Body of pancreas (tissue), 4 donors: Measurements from ENCODE around the gene SLC22A23. TPM values are rescaled to one million over a fixed set of nuclear protein-coding genes. Genes with fewer than 3 reads are reported as not detected.

Experiments used
- ATAC-seq: fragments of 150-250 bp; one replicate; pipeline ENCODE4 v1.9.1; 2016
- DNase-seq, 4 donors: peaks; one replicate each; pipeline ENCODE4 v3.0.0-alpha.2; 2019
- H3K27ac ChIP-seq, 4 donors: fragments of 200-600 bp; sonication (generic); 1 replicate in 3 of 4; 2 replicates in 1 of 4; pipeline versions ENCODE4 v1.5.1 to v1.6.1; 2016 to 2019; ENCODE audit warnings: mild to moderate bottlenecking in 1 of 4, mixed read lengths in 1 of 4, moderate library complexity in 1 of 4
- H3K27me3 ChIP-seq, 2 donors: fragments of 200-600 bp; sonication (generic); one replicate each; pipeline ENCODE4 v1.6.0; 2016; ENCODE audit warnings: mild to moderate bottlenecking in 1 of 2
- H3K36me3 ChIP-seq, 2 donors: fragments of 200-600 bp; sonication (generic); replicated peaks in 1 of 2; 2 replicates each; pipeline ENCODE4 v1.5.1; 2016; ENCODE audit warnings: low read depth in 2 of 2; ENCODE audit not compliant: insufficient read depth in 1 of 2
- H3K4me1 ChIP-seq: fragments of 200-600 bp; sonication (generic); one replicate; pipeline ENCODE4 v1.6.0; 2016
- H3K4me3 ChIP-seq, 2 donors: fragments of 200-600 bp; sonication (generic); 1 replicate in 1 of 2; 2 replicates in 1 of 2; pipeline ENCODE4 v1.5.1; 2016 to 2019
- H3K9me3 ChIP-seq, 3 donors: fragments of 200-600 bp; sonication (generic); 1 replicate in 2 of 3; 2 replicates in 1 of 3; pipeline ENCODE4 v1.5.1; 2016
- CTCF ChIP-seq, 7 experiments: fragments of 450-650 bp in 4 of 7; fragments of 200-600 bp in 3 of 7; sonication (generic) in 3 of 7; IDR thresholded peaks; one replicate each; pipeline ENCODE4 v1.5.1; 2016 to 2019; ENCODE audit warnings: antibody characterized with exemption in 7 of 7
- POLR2A ChIP-seq, 3 donors: fragments of 450-650 bp; IDR thresholded peaks; one replicate each; pipeline ENCODE4 v1.6.1; 2016; ENCODE audit warnings: antibody characterized with exemption in 3 of 3, mild to moderate bottlenecking in 2 of 3
- WGBS, 2 donors: methylation state at CpG; one replicate each; pipeline ENCODE4 v1.1.5; 2017; 5-methylcytosine and 5-hydroxymethylcytosine counted together
- intact Hi-C: fragments of 100-400 bp; cut with DNase I; formaldehyde crosslinking; loops from one replicate; pipeline ENCODE4 v1.15.1; 2023
- total RNA-seq, 2 donors: library from RNA; depleted of rRNA; stranded (reverse); fragments of >200 nt; gene quantifications; one replicate each; pipeline ENCODE4 v1.1.0, GENCODE V29; 2016

The SLC22A23 gene
- total RNA-seq, 2 donors from 2014 or later: 20.4 to 32.2 TPM

- DNase-seq (peak in 1 of 4 donors; percentile 7), ATAC-seq (no peak)
- no peak overlapping the region for H3K27ac ChIP-seq
- no peak overlapping the region for H3K4me3 ChIP-seq
- no peaks in the 10 kb centered on the region for H3K27me3 ChIP-seq
- intact Hi-C loops: loop anchor here (10.0 kb wide), 2 partner anchors 170 to 230 kb away; partner anchors contain the start of gene SLC22A23
- TF ChIP-seq CTCF (IDR thresholded peaks at IDR 0.05) (no peak), POLR2A (IDR thresholded peaks at IDR 0.05) (no peak)
- H3K9me3 ChIP-seq: no peaks in the 10 kb centered on the region
- 89 to 93% methylated on average over 9 to 19 of the region's 19 CpGs for WGBS, 2 donors
- H3K36me3 ChIP-seq: peaks cover 0 to 4% of the 10 kb centered on the region in 2 donors
- no peaks in the 10 kb centered on the region for H3K4me1 ChIP-seq
These were observed 171.7 kb downstream of the SLC22A23 start for GRCh38 chr6:3285049-3285639.

- Histone ChIP-seq H3K4me3 (no peak overlapping the region), H3K9me3 (no peaks in the 10 kb centered on the region), H3K27ac (no peak overlapping the region), H3K36me3 (peaks cover 0 to 4% of the 10 kb centered on the region in 2 donors), H3K27me3 (no peaks in the 10 kb centered on the region), H3K4me1 (no peaks in the 10 kb centered on the region)
- peak in 1 of 4 donors; percentile 39 for DNase-seq
- TF ChIP-seq POLR2A (IDR thresholded peaks at IDR 0.05) (no peak), CTCF (IDR thresholded peaks at IDR 0.05) (no peak)
- 85 to 89% methylated on average over 8 to 17 of the region's 17 CpGs for WGBS, 2 donors
- intact Hi-C loops: loop anchor here (5.0 to 10.0 kb wide), 3 partner anchors 170 to 448 kb away; partner anchors contain the start of gene SLC22A23
- ATAC-seq: no peak
These were observed 172.4 kb downstream of the SLC22A23 start for GRCh38 chr6:3284436-3284876.

GRCh38 chr6:3283641-3284435, 173.0 kb downstream of the SLC22A23 start:
- Histone ChIP-seq H3K4me3 (no peak overlapping the region), H3K27ac (no peak overlapping the region), H3K9me3 (no peaks in the 10 kb centered on the region), H3K36me3 (peaks cover 0 to 4% of the 10 kb centered on the region in 2 donors), H3K27me3 (no peaks in the 10 kb centered on the region), H3K4me1 (no peaks in the 10 kb centered on the region)
- intact Hi-C loops: loop anchor here (5.0 to 10.0 kb wide), 3 partner anchors 171 to 448 kb away; partner anchors contain the start of gene SLC22A23
- ATAC-seq: no peak
- 81 to 86% methylated on average over 17 to 23 of the region's 23 CpGs for WGBS, 2 donors
- no peak for TF ChIP-seq CTCF (IDR thresholded peaks at IDR 0.05)
- no peak for TF ChIP-seq POLR2A (IDR thresholded peaks at IDR 0.05)
- DNase-seq: peak in 1 of 4 donors; percentile 8

GRCh38 chr6:3283241-3283640, 173.6 kb downstream of the SLC22A23 start:
- WGBS, 2 donors: 85 to 95% methylated on average over 9 to 10 of the region's 10 CpGs
- H3K4me3 ChIP-seq: no peak overlapping the region
- no peaks in the 10 kb centered on the region for H3K9me3 ChIP-seq
- DNase-seq (no peak), ATAC-seq (no peak)
- no peaks in the 10 kb centered on the region for H3K27me3 ChIP-seq
- H3K27ac ChIP-seq: no peak overlapping the region
- intact Hi-C loops: loop anchor here (5.0 to 10.0 kb wide), 3 partner anchors 172 to 449 kb away; partner anchors contain the start of gene SLC22A23
- H3K36me3 ChIP-seq: peaks cover 0 to 4% of the 10 kb centered on the region in 2 donors
- TF ChIP-seq CTCF (IDR thresholded peaks at IDR 0.05) (no peak), POLR2A (IDR thresholded peaks at IDR 0.05) (no peak)
- no peaks in the 10 kb centered on the region for H3K4me1 ChIP-seq
